MCF 10A (cell line): Measurements from ENCODE around the gene VEGFA. TPM values are rescaled to one million over a fixed set of nuclear protein-coding genes. Genes with fewer than 3 reads are reported as not detected.

ENCODE experiments used
- BruUV-seq: library from RNA; stranded (reverse); fragments of 400-500 nt; replicated peaks from 2 replicates; lab custom pipeline; 2021; lab: Mats Ljungman, UMichigan
- CTCF ChIA-PET: fragments of 300-600 bp; sonication (Branson Sonifier 250); formaldehyde crosslinking; extraction: SDS; loops from one replicate; lab custom pipeline; 2021; ENCODE audit warnings: antibody characterized with exemption, inconsistent platforms; lab: Yijun Ruan, JAX
- POLR2A ChIA-PET: fragments of 300-600, 350-650 bp; sonication (Branson Sonifier 250); formaldehyde crosslinking; extraction: SDS; loops from one replicate; lab custom pipeline; 2020; ENCODE audit warnings: antibody characterized with exemption, inconsistent platforms; lab: Yijun Ruan, JAX
- DNase-seq: peaks from one replicate; pipeline ENCODE4 v3.0.0-alpha.2; 2018; ENCODE audit not compliant: unreplicated experiment
- H3K27ac Mint-ChIP-seq: one replicate; pipeline ENCODE4 v1.8.0; 2022; ENCODE audit warnings: mild to moderate bottlenecking, low read depth, mixed read lengths; ENCODE audit not compliant: unreplicated experiment
- H3K27me3 Mint-ChIP-seq: one replicate; pipeline ENCODE4 v1.8.0; 2022; ENCODE audit warnings: mixed read lengths; ENCODE audit not compliant: insufficient read depth, unreplicated experiment
- H3K36me3 Mint-ChIP-seq: one replicate; pipeline ENCODE4 v1.8.0; 2022; ENCODE audit warnings: mild to moderate bottlenecking, moderate library complexity, mixed read lengths; ENCODE audit not compliant: insufficient read depth, unreplicated experiment
- H3K4me1 Mint-ChIP-seq: one replicate; pipeline ENCODE4 v1.8.0; 2022; ENCODE audit warnings: mixed read lengths; ENCODE audit not compliant: insufficient read depth, unreplicated experiment
- H3K4me3 Mint-ChIP-seq: one replicate; pipeline ENCODE4 v1.8.0; 2022; ENCODE audit warnings: mild to moderate bottlenecking, moderate library complexity, mixed read lengths; ENCODE audit not compliant: unreplicated experiment
- H3K9me3 Mint-ChIP-seq: one replicate; pipeline ENCODE4 v1.8.0; 2022; ENCODE audit warnings: mixed read lengths; ENCODE audit not compliant: unreplicated experiment
- CTCF ChIP-seq: fragments of 200-600 bp; IDR thresholded peaks from one replicate; pipeline ENCODE4 v1.8.0; 2022; ENCODE audit warnings: antibody characterized with exemption, mild to moderate bottlenecking; ENCODE audit not compliant: unreplicated experiment
- intact Hi-C: fragments of 100-400 bp; cut with micrococcal nuclease; formaldehyde crosslinking; loops from 2 replicates; pipeline ENCODE4 v1.14.1; 2022
- total RNA-seq: library from RNA; stranded (reverse); gene quantifications from 2 replicates; pipeline ENCODE4 v1.2.3, GENCODE V29; 2022

The VEGFA gene
- total RNA-seq, 1 experiment from 2014 or later, result 265 TPM

- H3K9me3 Mint-ChIP-seq, result no peaks in the 10 kb centered on the region
- DNase-seq, result no peak
- no peak overlapping the region for H3K27ac Mint-ChIP-seq
- H3K27me3 Mint-ChIP-seq, result peaks cover 14% of the 10 kb centered on the region
- BruUV-seq, result no TSS peak
- TF ChIP-seq CTCF, result no peak
- ChIA-PET CTCF (interaction anchor here (0.6 to 1.5 kb wide), 8 partner anchors 8 to 318 kb away, joined by 3 to 12 read pairs (median 4); partner anchors contain the start of gene VEGFA), POLR2A (interaction anchor here (1.1 kb wide), 1 partner anchor 132 kb away, joined by 3 read pairs; no protein-coding TSS in a partner anchor)
- intact Hi-C loops, result no loop called here
- H3K36me3 Mint-ChIP-seq, result peaks cover 5% of the 10 kb centered on the region
- H3K4me1 Mint-ChIP-seq, result peaks cover 11% of the 10 kb centered on the region
- H3K4me3 Mint-ChIP-seq, result no peak overlapping the region
Observed at GRCh38 chr6:43761666-43762409, 8.2 kb upstream of the VEGFA start.

- H3K36me3 Mint-ChIP-seq, result peaks cover 5% of the 10 kb centered on the region
- DNase-seq, result no peak
- no TSS peak for BruUV-seq
- H3K4me1 Mint-ChIP-seq, result peaks cover 11% of the 10 kb centered on the region
- peaks cover 14% of the 10 kb centered on the region for H3K27me3 Mint-ChIP-seq
- no peak overlapping the region for H3K27ac Mint-ChIP-seq
- CTCF ChIA-PET, result interaction anchor here (0.6 to 1.5 kb wide), 7 partner anchors 7 to 313 kb away, joined by 3 to 12 read pairs (median 3); partner anchors contain the start of gene VEGFA
- intact Hi-C loops, result no loop called here
- H3K4me3 Mint-ChIP-seq, result no peak overlapping the region
- H3K9me3 Mint-ChIP-seq, result no peaks in the 10 kb centered on the region
- POLR2A ChIA-PET, result interaction anchor here (1.1 kb wide), 1 partner anchor 133 kb away, joined by 3 read pairs; no protein-coding TSS in a partner anchor
- no peak for TF ChIP-seq CTCF
Observed at GRCh38 chr6:43762410-43762768, 7.6 kb upstream of the VEGFA start.

GRCh38 chr6:43762966-43763695 is 6.9 kb upstream of the VEGFA start:
- Mint-ChIP-seq H3K4me3 (no peak overlapping the region), H3K9me3 (no peaks in the 10 kb centered on the region), H3K36me3 (peaks cover 5% of the 10 kb centered on the region), H3K27me3 (peaks cover 14% of the 10 kb centered on the region), H3K4me1 (peaks cover 11% of the 10 kb centered on the region), H3K27ac (no peak overlapping the region)
- no peak for DNase-seq
- TF ChIP-seq CTCF, result no peak
- no TSS peak for BruUV-seq
- CTCF ChIA-PET, result interaction anchor here (0.6 to 1.9 kb wide), 4 partner anchors 40 to 316 kb away, joined by 3 to 7 read pairs (median 4); no protein-coding TSS in a partner anchor
- intact Hi-C loops, result no loop called here
- POLR2A ChIA-PET, result no interaction called here
